ENCODE results near the gene ZDHHC22.

The ZDHHC22 gene

DNA sequence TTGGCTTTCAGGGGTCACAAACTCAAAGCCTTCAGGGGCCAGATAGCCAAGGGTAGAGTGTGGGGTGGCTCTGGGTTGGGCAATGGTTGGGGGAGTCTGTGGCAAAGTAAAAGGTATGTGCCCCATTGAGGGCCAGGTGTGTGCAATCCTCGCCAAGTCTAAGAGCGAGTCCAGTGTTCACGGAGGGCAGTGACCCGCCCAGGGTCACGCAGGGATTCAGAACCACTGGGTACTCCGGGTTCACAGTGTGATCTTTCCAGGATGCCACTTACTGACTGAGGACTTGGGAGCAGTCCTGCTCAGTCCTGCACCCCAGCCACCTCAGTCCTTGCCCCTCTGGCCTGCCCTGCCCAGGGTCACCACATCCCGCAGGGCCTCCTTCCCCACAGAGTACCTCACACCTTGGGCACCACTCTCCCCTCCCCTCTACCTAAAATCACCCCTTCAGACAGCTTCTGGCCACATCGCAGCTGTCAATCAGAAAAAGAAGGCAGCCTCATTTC lies 15.7 kb downstream of the ZDHHC22 start:
- no peak for DNase-seq

DNA sequence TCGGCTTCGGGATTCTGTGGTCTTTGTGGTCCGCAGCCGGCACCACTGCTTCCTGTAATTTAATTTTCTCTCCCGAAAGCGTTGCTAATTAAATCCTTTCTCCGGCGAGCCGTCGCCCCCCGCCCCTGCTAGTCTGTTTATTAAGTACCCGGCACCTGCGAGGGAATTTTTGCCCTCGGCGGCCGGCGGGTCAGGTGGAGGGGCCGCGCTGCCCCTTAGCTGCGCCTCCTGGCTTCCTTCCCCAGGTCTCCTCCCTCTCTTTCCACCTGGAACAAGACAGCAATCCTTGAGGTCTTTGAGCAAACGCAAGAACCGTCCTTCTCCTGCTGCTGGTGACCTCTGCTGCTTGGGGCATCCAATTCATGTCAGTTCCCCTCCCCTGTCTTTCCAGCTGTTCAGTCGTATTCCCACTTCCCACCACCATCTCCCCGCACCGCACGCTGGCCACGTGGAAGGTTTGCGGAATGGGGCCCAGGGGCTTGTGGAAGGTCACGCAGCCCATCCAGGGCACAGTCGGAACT lies 16.2 kb downstream of the ZDHHC22 start:
- no peak for DNase-seq

DNA sequence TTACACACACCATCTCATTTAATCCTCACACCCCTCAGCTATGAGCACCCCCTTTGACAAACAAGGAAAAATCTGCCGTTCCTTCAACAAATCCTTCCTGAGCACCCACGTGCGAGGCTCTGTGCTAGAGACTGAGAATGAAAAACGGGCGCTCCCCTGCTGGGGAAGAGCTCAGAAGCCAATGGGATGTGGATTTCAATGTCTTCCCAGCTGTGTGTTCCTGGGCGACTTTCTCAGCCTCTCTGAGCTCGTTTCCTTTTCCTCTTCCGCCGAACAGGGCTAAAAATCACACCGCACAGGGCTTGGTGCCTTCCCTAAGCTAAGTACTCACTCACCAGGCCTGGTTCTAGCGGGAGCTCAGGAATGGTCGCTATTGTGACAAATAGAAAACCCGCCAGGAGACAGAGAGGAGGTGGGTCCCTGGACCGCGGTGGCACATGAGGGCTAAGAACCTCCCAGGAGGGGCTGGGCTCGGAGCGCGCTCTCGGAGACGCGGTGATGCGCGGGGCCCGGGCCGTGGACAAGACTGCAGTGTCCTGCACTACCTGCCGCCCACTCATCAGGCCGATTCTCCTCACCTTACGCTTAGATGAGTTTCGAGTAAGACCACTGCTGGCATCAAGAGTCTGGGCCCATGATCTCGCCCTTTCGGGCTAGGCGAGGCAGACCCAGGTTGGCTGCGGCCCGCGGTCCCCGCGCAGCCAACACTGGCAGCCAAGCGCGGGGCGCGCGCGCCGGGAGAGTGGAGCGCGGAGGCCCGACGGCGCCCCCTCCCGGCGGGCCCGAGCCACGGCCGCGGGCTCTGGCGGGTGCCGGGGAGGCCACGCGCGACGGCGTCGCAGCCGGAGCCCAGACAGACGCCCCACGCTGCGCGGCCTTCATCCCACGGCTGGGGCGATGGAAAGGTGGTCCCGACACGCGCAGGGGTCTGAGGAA lies 17.0 kb downstream of the ZDHHC22 start:
- no peak for DNase-seq

DNA sequence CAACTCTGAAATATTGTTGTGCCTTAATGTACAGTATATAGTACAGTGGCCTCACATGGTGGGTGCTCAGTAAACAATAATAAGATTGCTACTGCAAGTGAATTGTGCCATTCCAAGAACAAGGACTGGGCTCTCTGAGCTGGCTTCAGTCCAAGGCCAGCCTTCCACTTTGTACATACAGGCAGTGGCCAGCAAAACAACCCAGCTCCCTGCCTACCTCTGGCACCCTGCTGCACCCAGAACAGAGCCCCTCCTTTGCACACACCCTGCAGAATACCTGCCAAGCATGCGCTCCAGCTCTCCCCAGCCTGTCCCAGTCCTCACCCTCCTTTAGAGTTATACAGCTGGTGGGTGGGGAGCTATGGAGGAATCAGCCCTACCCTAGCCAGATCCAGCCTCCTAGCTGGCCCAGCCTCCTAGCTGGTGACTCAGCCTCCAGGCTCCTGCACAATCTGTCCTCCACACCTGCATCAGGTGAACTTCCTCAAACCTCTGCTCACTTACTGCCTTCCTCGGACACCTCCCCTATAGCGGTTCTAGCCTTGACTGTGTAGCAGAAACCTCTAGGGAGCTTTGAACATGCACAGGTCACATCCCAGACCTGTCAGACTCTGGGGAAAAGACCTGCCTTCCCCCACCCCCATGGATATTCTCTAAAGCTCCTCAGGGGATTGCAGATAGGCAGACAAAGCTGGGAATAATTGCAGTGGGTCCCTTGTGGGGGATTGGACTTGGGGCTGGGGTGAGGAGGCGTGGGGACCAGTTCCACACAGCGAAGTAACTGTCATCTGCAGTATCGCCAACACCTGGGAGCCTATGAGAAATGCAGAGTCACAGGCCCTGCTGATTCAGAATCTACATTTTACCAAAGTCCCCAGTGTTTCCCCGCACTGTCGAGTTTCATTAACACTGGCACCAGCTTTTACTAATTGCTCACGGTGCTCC lies 17.9 kb downstream of the ZDHHC22 start:
- no peak for DNase-seq

DNA sequence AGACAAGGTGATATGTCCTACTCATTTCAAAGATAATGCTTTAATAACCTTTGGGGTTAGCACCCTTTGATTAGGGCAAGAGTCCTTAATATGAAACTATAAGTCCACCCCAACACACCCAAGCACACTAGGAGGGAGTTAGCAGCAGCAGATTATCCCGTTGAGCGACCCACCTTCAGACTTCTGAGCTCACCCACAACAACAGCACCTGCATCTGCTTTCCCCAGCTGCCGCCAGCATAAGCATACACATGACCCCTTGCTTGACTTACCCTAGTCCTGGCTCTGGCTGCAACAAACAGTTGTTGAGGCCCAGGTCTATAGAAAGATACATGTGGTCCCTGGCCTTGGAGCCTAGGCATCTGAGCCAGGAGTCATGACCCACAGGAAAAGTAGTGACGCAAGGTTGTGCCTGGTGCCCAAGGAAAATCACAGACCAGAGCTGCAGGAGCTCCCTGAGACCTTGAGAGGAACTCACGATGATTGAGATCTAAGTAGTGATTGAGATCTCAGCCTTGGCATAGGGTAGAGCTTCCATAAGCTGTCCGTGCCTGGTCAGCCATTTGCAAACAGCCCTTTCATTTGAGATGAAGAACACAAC lies 19.0 kb downstream of the ZDHHC22 start:
- no peak for DNase-seq

DNA sequence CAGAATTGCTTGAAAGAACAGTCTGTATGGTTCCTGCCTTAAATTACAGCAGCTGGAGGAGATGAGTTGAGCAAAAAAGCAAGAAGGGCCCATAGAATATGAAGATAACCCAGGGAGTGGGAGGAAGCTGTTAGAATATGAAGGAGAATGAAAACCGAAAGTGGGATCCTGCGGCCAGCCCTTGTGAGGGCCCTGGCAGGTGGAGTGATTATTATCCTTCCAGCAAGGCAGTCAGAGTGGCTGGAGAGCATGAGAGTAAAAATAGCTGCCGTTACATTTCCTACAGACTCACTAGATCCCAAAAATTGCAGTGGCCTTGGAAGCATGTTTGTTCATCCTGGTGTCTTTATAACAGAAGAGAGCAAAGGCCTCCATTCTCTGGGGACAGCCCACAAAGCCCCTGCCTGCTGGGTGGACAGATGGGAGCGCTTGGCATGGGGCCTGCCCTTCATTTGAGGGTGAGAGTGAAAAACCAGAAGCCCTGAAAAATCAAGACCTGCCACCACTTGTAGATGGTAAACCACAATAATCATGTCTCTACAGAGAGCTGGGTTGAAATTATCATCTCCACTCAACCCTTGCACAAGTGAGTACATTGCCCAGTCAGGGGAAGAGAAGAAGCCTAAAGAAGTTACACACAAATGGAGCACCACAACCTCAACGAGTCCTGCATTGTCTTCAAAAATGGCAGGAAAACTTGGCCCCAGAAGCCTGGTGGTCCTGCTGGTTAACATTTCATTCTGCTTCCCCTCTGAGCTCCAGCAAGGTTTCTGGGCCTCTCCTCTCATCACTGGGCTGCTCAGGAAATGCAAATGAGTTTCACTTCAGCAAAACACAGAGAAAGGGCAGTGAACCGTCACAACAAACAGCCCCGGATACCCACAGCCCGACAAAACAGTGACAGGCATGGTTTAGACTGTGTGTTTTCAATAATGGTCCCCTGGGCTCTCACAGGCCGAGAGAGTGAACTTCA lies 20.5 kb downstream of the ZDHHC22 start:
- no peak for DNase-seq

DNA sequence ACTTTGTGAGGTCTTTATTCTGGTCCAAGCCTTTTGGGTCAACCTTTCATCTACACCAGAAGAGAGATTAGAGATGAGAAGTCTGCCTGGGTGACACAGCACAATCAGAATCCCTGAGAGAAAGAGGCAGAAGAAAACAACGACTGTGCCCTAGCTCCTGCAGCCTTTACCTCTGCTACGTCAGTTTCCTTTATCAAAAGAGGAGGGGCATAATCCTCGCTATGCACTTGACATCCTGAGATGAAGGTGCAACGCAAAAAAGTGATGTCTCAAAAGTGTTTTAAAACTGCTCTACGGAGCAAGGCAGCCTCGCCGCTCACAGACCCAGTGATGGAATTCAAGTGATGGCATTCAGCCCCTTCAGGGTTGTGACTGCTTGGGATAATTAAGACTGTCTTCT lies 21.7 kb downstream of the ZDHHC22 start:
- no peak for DNase-seq

DNA sequence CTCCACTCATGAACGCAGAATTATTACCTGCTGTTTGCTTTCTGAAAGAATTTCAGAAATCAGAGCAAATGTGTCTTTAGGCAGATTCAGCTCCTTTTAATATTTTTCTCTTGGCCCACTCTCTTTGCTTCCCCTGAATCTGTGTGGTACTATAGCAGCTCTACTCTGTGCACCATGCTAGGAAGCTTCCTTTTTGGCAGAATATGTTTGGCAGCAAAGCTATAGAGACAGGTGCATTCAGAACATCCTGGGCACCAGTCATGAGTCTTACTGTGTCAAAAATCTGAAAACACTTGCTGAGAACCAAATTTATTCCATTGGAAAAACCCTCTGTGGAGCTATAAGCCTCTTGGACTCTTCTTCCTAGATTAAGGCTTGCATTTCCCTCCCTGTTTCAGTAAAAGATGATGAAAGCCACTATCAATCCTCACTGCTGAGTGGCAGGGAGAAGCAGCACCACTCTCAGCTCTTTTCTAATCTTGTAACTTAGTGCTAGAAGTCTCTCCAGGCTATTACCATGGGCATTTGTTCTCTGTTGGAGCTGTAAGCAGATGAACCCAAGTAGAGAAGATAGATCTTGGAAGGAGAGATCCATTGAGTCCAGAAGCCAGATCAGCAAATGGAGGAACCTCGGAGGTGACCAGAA lies 25.3 kb downstream of the ZDHHC22 start:
- DNase-seq, result no peak

DNA sequence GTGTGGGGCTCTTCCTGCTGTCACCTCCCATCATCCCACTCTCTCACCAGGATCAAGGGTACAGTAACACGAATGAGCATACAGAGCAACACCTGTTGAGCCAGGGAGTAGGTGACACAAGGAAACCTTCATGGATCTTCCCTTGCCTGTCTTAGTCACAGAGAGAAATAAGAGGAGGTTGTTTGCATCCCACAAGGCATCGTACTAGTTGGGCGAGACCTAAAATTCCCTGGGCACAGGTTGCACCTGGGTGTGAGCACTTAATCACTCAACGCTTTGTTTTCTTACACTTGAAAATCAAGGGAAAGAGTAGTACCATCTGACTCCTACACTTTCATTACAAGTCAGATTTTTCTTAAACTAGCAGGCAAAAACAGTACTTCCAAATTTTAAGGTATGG lies 27.0 kb downstream of the ZDHHC22 start:
- DNase-seq, result no peak

DNA sequence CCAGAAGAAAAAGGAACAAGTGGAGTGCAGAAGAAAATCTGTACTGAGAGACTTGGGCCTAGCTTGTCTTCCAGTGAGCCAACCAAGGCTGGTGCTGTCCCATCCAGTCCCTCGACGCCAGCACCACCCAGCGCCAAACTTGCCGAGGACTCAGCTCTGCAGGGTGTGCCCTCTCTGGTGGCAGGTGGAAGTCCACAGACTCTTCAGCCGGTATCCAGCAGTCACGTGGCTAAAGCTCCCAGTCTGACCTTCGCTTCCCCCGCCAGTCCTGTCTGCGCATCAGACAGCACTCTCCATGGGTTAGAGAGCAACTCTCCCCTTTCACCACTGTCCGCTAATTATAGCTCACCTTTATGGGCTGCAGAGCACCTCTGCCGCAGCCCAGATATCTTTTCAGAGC lies 27.9 kb downstream of the ZDHHC22 start:
- DNase-seq, result no peak

DNA sequence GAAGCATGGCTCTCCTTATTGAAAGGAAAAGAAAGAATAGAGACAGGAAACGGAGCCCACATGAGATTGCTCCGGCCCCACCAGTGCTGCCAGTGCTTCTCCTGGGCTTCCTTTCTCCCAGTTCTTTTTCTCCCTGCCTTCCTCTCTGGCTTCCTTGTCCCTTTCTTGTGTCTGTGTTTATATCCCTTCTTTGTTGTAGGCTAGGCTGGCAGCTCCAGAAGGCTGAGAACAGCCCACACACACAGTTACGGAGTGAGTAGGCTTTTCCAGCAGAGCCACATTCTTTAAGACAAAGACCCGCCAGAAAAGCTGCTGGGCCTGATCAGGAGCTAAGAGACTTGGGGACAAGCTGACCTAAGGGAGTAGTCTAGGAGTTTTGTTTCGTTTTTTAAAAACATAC lies 30.6 kb downstream of the ZDHHC22 start:
- no peak for DNase-seq

DNA sequence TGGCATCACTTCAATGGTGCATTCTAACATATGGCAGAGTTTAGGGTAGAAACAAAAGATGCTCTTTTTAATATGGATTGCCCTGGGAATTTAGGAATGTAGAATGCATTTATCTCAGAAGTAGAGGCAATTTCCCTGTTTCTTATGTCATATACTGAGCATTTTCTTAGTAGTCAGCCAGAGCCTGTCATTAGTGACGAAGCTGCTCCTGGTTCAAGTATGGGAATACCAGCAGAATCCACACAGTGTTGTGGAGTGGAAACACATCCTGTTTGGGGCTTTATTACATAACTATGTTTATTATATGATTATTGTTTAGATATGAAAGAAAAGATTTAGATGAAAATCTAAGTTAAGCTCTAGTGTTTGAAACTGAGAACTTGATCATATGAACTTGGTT lies 31.3 kb downstream of the ZDHHC22 start:
- DNase-seq, result no peak

DNA sequence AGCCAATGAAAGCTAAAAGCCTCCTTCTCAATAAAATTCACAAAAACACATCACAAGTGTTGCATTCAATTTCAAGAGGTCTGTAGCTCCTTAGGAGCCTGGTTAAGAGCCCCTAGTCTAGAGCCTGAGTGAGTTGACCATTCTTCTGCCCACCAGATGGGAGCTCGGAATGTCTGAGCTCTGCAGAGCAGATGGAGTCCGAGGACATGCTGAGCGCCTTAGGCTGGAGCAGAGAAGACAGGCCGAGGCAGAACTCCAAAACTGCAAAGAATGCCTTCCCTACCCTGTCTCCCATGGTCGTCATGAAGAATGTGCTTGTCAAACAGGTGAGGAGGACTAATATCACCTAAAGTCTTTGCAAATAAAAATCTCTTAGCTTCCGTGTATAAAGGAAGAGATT lies 31.9 kb downstream of the ZDHHC22 start:
- no peak for DNase-seq

DNA sequence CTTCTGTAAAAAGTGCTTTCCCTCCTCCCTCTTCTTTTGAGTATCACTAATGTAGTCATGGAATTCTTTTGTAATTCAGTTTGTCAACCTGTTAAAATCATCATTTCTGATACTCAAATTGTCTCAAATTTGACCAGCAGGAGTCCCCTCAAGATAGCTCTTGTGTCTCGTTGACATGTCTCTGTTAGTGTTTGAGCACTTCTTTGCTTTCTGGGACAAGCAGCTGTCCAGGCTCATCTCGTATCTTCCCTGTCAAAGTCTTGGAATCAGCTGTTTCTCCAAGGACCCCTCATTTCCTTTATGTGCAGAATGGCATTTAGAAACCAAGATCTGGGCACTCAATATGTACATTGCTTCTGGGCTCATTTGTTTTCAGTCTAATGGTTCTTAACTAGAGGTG lies 32.8 kb downstream of the ZDHHC22 start:
- no peak for DNase-seq

DNA sequence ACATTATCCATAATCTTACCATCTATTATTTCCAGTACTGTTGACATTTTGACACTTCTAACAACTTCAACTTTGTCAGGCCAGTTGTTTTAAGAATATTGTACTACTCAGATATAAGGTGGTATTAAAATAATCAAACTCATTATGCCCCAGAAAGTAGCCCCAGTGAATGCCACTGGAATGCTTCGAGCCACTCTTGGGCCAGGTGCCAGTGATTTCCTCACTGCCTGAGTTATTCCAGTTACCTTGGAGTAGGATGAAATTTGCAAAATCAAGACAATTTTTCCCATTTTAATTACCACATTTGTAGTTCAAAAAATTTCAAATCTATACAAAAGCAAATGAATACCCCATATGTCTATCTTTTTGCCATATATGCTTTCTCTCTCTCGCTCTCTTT lies 34.4 kb downstream of the ZDHHC22 start:
- no peak for DNase-seq

DNA sequence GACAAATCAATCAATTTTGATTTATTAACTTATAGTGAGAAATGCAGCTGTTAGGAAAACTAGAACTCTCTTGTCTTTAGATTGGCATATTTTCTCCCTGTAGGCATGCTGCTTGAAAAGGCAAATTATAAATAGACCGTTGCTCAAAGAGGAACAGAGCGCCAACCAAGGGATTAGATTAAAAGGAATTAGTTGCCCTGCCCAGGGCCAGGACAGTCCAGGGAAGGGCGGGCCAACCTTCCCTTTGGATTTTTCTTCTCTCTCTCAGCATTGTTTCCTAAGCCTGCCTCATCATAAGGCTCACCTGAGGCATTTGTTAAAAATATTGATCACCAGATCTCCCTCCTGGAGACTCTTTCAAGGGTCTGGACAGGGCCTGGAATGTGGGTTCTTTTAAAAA lies 34.9 kb downstream of the ZDHHC22 start:
- DNase-seq, result no peak

DNA sequence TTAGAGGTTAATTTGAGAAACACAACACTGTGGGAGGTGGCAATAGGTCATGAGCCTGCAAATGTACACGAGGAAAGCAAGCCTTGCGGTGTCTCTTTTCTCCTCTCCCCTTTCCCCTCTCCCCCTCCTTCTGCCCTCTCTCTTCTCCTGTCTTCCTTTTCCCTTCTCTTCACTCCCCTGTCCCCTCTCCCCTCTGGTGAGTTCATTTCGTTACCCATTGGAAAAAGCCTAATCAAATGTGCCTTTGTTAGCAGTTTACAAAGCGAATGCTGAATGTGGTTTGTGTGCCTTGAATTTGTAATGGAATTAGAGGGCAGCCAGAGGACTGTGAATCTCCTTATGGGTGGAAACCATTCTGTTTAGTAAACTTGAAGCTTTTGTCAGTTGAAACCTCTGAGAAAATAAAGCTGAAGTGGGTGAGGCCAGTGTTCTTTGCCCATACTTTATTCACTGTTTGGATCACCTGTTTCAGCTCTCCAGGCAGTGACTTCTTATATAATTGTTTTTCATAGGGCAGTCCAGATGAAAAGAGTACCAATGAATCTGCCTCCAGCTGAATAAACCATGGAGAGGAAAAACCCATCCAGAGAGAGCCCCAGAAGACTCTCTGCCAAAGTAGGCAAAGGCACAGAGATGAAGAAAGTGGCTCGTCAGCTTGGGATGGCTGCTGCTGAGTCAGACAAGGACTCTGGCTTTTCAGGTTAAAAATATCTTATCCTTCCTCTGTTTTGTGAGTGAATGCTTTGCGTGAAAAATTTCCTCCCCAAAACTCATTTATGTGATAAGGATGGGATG lies 36.2 kb downstream of the ZDHHC22 start:
- DNase-seq, result no peak

DNA sequence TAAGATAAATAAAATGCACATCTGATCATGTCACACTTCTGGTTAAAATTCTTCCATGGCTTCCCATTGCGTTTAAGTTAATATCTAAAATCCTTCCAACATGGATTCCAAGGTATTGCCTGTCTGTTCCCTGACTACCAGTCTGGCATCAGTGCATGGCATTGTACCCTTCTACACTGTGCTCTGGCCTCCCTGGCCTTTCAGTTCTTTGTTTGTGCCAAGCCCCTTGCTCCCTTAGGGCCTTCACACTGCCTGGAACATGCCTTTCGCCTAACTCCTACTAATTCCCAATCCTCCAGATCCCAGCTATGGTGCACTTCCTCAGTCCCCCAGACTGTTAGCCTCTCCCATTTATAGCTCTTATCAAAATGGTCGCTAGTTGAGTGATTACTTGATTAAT lies 37.2 kb downstream of the ZDHHC22 start:
- no peak for DNase-seq

DNA sequence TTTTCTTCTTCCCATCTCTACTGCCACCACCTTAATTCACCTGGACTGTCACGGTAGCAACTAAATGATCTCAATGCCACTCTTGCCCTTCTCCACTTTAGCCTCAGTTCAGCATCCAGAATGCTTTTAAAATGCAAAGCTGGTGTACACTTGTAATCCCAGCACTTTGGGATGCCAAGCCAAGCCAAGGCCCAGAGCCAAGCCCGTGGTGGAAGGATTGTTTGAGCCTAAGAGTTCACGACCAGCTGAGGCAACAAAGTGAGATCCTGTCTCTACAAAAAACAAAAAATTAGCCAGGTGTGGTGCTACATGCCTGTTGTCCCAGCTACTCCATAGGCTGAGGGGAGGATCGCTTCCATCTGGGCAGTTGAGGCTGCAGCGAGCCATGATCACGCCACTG lies 37.6 kb downstream of the ZDHHC22 start:
- no peak for DNase-seq

DNA sequence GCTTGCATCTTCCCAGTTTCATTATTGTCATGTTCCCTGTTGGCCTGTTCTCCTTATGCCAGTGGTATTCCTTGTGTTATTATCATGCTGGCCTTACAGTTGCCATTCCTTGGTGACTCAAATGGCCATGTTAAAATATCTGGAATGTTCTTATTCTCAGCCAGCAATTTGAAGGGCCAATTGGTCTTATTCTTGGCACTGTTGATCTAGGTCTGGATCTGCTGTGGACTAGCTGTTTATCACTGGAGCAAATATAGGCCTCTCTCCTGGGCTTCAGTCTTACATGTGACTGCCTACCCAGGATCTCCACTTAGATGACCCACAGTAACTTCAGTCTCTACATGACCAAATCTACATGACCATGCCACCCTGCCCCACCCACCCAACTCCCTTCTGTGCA lies 38.1 kb downstream of the ZDHHC22 start:
- no peak for DNase-seq
